Measurements from ENCODE around the gene MGMT. TPM values are rescaled to one million over a fixed set of nuclear protein-coding genes. Genes with fewer than 3 reads are reported as not detected.

MGMT gene
- total and polyA plus RNA-seq, 2 experiments from 2014 or later, result 19.3 to 21.9 TPM

DNA sequence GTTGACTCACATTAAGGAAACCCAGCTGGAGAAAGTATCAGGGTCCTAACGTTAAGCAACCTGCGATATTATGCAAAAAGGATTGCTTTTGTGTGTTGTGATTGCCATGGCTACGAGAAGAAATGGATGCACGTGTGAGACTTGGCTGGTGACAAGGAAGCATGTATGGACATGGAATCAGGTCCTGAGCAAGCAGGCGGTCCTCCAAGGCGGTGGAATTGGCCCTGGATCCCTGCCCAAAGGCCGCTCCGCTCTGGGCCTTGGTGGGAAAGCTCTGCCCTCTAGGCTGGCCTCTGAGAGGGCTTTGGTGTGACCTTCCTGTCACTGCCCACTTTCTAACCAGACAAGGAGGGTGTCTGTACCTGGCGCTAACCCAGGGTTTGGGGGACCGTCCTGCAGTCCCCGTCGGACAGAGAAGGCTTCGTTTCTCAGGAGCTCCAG, 305.0 kb downstream of the MGMT start:
- no peak overlapping the region for H3K27ac Mint-ChIP-seq

DNA sequence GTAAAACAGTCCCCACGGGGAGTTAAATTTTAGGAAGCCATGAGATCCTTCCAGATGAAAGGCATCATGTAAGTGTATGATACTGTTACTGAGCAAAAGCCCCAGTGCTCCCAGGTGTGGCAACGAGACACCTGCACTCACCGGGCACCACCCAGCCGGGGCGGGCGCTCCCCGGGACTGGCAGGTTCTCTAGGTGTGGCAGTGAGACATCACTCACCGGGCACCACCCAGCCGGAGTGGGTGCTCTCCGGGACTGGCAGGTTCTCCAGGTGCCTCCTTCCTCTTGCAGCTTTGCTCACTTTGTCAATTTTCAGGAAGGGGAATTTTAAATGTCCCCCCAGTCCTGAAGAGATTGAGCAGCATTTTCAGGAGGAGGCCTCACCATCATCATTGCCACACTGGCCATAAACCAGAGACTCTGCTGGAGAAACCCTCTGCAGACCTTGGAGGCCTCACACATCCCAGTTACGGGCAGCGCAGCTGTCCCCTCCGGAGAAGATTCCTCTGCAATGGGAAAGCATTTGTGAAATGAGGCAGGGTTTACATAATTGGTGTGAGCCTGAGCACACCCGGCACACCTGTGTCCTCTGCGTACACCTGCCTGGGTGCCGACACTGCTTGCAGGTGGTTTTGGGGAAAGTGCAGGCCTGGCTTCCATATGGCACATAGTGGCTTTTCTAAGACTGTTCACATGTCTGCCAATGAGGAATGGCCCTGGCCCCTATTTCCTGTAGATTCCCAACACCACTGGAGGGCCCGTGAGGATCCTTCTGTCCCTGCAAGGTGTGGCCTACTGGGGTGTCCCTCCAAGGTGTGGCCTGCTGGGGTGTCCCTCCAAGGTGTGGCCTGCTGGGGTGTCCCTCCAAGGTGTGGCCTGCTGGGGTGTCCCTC, 305.7 kb downstream of the MGMT start:
- H3K36me3 Mint-ChIP-seq (ENCODE audit: low read depth), result no peaks in the 10 kb centered on the region
- peaks cover 2% of the 10 kb centered on the region for H3K27me3 Mint-ChIP-seq (ENCODE audit: insufficient read depth, low read depth, poor library complexity)
- H3K9me2 ChIP-seq (ENCODE audit: insufficient read depth), result no peaks in the 10 kb centered on the region
- H3K4me3 ChIP-seq, result no peak overlapping the region
- no peak for ATAC-seq
- H3K79me2 ChIP-seq (replicated peaks; ENCODE audit: insufficient read depth), result no peaks in the 10 kb centered on the region
- no peaks in the 10 kb centered on the region for H3K36me3 ChIP-seq (ENCODE audit: insufficient read depth)
- no peaks in the 10 kb centered on the region for H4K20me1 ChIP-seq (replicated peaks; ENCODE audit: insufficient read depth)
- no peaks in the 10 kb centered on the region for H3K4me1 Mint-ChIP-seq
- H3K27ac Mint-ChIP-seq, result no peak overlapping the region
- H3K27ac ChIP-seq (ENCODE audit: low read depth), result no peak overlapping the region
- H3K4me1 ChIP-seq (ENCODE audit: insufficient read depth), result no peaks in the 10 kb centered on the region
- DNase-seq (ENCODE audit: low spot score), result no peak
- no peaks in the 10 kb centered on the region for H3K9me3 Mint-ChIP-seq
- no peak overlapping the region for H3K4me2 ChIP-seq
- H3K27me3 ChIP-seq (ENCODE audit: insufficient read depth), result no peaks in the 10 kb centered on the region
- no peak overlapping the region for H2AFZ ChIP-seq
- no peak overlapping the region for H3K4me3 Mint-ChIP-seq
- H3F3A ChIP-seq (replicated peaks; ENCODE audit: low read depth), result no peaks in the 10 kb centered on the region
- TF ChIP-seq ZNF114 (CRISPR knock-in tag; IDR thresholded peaks at IDR 0.05) (no peak), EZH2 (IDR thresholded peaks at IDR 0.05; ENCODE audit: low read depth, unreplicated experiment) (no peak), JUNB (IDR thresholded peaks at IDR 0.05; ENCODE audit: unreplicated experiment) (no peak), NANOG (IDR thresholded peaks at IDR 0.05; ENCODE audit: borderline replicate concordance) (no peak), POLR2AphosphoS5 (IDR thresholded peaks at IDR 0.05; ENCODE audit: low read depth) (no peak), ZNF331 (CRISPR knock-in tag; IDR thresholded peaks at IDR 0.05; ENCODE audit: low read depth) (no peak)
- TF ChIP-seq, protein P1, sequence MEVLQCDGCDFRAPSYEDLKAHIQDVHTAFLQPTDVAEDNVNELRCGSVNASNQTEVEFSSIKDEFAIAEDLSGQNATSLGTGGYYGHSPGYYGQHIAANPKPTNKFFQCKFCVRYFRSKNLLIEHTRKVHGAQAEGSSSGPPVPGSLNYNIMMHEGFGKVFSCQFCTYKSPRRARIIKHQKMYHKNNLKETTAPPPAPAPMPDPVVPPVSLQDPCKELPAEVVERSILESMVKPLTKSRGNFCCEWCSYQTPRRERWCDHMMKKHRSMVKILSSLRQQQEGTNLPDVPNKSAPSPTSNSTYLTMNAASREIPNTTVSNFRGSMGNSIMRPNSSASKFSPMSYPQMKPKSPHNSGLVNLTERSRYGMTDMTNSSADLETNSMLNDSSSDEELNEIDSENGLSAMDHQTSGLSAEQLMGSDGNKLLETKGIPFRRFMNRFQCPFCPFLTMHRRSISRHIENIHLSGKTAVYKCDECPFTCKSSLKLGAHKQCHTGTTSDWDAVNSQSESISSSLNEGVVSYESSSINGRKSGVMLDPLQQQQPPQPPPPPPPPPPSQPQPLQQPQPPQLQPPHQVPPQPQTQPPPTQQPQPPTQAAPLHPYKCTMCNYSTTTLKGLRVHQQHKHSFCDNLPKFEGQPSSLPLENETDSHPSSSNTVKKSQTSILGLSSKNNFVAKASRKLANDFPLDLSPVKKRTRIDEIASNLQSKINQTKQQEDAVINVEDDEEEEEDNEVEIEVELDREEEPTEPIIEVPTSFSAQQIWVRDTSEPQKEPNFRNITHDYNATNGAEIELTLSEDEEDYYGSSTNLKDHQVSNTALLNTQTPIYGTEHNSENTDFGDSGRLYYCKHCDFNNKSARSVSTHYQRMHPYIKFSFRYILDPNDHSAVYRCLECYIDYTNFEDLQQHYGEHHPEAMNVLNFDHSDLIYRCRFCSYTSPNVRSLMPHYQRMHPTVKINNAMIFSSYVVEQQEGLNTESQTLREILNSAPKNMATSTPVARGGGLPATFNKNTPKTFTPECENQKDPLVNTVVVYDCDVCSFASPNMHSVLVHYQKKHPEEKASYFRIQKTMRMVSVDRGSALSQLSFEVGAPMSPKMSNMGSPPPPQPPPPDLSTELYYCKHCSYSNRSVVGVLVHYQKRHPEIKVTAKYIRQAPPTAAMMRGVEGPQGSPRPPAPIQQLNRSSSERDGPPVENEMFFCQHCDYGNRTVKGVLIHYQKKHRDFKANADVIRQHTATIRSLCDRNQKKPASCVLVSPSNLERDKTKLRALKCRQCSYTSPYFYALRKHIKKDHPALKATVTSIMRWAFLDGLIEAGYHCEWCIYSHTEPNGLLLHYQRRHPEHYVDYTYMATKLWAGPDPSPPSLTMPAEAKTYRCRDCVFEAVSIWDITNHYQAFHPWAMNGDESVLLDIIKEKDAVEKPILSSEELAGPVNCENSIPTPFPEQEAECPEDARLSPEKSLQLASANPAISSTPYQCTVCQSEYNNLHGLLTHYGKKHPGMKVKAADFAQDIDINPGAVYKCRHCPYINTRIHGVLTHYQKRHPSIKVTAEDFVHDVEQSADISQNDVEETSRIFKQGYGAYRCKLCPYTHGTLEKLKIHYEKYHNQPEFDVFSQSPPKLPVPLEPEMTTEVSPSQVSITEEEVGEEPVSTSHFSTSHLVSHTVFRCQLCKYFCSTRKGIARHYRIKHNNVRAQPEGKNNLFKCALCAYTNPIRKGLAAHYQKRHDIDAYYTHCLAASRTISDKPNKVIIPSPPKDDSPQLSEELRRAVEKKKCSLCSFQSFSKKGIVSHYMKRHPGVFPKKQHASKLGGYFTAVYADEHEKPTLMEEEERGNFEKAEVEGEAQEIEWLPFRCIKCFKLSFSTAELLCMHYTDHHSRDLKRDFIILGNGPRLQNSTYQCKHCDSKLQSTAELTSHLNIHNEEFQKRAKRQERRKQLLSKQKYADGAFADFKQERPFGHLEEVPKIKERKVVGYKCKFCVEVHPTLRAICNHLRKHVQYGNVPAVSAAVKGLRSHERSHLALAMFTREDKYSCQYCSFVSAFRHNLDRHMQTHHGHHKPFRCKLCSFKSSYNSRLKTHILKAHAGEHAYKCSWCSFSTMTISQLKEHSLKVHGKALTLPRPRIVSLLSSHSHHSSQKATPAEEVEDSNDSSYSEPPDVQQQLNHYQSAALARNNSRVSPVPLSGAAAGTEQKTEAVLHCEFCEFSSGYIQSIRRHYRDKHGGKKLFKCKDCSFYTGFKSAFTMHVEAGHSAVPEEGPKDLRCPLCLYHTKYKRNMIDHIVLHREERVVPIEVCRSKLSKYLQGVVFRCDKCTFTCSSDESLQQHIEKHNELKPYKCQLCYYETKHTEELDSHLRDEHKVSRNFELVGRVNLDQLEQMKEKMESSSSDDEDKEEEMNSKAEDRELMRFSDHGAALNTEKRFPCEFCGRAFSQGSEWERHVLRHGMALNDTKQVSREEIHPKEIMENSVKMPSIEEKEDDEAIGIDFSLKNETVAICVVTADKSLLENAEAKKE (CRISPR knock-in tag; IDR thresholded peaks at IDR 0.05), result no peak
- TF ChIP-seq, protein P2, sequence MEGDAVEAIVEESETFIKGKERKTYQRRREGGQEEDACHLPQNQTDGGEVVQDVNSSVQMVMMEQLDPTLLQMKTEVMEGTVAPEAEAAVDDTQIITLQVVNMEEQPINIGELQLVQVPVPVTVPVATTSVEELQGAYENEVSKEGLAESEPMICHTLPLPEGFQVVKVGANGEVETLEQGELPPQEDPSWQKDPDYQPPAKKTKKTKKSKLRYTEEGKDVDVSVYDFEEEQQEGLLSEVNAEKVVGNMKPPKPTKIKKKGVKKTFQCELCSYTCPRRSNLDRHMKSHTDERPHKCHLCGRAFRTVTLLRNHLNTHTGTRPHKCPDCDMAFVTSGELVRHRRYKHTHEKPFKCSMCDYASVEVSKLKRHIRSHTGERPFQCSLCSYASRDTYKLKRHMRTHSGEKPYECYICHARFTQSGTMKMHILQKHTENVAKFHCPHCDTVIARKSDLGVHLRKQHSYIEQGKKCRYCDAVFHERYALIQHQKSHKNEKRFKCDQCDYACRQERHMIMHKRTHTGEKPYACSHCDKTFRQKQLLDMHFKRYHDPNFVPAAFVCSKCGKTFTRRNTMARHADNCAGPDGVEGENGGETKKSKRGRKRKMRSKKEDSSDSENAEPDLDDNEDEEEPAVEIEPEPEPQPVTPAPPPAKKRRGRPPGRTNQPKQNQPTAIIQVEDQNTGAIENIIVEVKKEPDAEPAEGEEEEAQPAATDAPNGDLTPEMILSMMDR (conservative IDR thresholded peaks at IDR 0.05; ENCODE audit: low read depth in 2 of 2), result no peak

More for the DNA sequence above, 305.0 kb downstream of the MGMT start:
- TF ChIP-seq, protein P2 (conservative IDR thresholded peaks at IDR 0.05; ENCODE audit: low read depth in 2 of 2), result no peak
- TF ChIP-seq ZNF331 (CRISPR knock-in tag; IDR thresholded peaks at IDR 0.05; ENCODE audit: low read depth) (no peak), ZNF114 (CRISPR knock-in tag; IDR thresholded peaks at IDR 0.05) (no peak), POLR2AphosphoS5 (IDR thresholded peaks at IDR 0.05; ENCODE audit: low read depth) (no peak)
- Histone ChIP-seq H3F3A (replicated peaks; ENCODE audit: low read depth) (no peaks in the 10 kb centered on the region), H2AFZ (no peak overlapping the region), H3K27ac (ENCODE audit: low read depth) (no peak overlapping the region), H3K27me3 (ENCODE audit: insufficient read depth) (no peaks in the 10 kb centered on the region), H3K4me2 (no peak overlapping the region), H3K4me1 (ENCODE audit: insufficient read depth) (no peaks in the 10 kb centered on the region), H3K36me3 (ENCODE audit: insufficient read depth) (no peaks in the 10 kb centered on the region), H3K9me2 (ENCODE audit: insufficient read depth) (no peaks in the 10 kb centered on the region), H3K4me3 (no peak overlapping the region), H3K79me2 (replicated peaks; ENCODE audit: insufficient read depth) (no peaks in the 10 kb centered on the region), H4K20me1 (replicated peaks; ENCODE audit: insufficient read depth) (no peaks in the 10 kb centered on the region)
- no peak for DNase-seq (ENCODE audit: low spot score)
- H3K36me3 Mint-ChIP-seq (ENCODE audit: low read depth), result no peaks in the 10 kb centered on the region
- no peaks in the 10 kb centered on the region for H3K4me1 Mint-ChIP-seq
- ATAC-seq, result no peak
- H3K27me3 Mint-ChIP-seq (ENCODE audit: insufficient read depth, low read depth, poor library complexity), result peaks cover 2% of the 10 kb centered on the region
- H3K4me3 Mint-ChIP-seq, result no peak overlapping the region
- H3K9me3 Mint-ChIP-seq, result no peaks in the 10 kb centered on the region
